ENCODE measurements around the gene TRAK1.

The TRAK1 gene

DNA sequence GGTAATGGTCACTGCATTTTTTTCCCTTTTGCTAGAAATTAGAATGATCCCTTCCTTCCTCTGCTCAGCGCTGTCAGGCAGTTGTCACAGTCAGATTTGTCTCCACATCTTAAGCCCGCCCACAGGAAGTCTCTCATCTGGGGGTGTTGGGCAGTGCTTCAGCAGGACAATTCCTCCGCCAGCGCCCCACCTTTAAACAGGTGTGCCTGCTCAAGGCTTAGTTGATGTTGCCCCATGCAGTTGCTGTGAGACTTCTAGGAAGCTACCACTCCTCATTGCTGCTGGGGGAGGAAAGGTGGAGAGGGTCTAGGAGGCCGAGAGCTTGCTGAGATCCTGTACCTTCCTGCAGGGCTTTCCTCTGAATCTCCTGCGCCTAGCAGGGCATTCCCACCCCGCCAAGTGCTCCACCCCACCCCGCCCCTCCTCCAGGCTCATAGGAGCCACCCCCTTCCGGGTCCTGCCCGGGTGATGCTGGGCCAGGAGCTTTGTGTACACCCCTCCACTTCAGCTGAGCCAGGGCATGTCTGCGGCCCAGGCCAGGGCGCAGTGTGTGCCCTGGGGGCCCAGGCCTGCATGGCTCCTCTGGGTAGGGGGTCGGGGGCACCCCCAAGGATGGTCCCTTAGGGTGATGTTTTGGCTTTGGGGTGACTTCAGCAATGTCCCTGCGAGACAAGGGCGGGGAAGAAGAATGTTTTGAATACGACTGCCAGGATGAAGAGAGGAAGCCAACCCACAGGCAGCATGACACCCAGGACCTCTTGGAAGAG lies 68.7 kb downstream of the TRAK1 start:
- no peak for DNase-seq

DNA sequence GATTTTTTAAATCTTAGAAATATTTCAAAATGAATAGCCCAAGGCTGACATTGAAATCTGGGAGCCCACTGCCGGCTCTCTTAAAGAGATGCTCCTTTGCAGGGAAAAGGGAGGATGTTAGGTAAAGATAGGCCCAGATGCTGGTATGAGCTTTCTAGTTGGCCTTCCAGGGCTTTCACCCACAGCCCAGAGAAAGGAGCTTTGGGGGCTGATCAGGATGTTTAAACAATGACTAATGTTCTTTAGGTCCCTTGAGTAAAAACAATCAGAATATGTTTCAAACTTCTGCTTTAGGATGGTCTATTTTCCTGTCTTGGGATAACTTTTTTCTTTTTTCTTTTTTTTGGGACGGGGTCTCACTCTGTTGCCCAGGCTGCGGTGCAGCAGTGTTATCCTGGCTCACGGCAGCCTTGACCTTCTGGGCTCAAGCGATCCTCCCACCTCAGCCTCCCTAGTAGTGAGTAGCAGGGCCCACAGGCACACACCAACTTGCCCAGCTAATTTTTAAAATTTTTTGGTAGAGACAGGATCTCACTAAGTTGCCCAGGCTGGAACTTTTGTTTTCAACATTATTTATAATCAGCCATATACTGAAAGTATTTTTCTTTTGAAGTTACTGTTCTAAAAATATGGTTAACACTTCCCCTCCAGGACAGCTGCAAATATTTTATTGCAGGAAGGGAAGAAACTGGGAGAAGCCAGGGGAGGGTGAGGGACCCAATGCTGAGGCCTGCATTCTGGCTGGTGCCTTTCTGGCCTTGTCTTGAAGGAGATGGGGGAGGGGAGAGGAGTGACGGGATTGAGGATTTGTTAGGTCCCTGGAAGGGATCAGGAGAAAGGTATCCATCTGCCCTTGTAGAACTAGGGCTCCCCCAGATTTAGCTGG lies 70.1 kb downstream of the TRAK1 start:
- no peak for DNase-seq

DNA sequence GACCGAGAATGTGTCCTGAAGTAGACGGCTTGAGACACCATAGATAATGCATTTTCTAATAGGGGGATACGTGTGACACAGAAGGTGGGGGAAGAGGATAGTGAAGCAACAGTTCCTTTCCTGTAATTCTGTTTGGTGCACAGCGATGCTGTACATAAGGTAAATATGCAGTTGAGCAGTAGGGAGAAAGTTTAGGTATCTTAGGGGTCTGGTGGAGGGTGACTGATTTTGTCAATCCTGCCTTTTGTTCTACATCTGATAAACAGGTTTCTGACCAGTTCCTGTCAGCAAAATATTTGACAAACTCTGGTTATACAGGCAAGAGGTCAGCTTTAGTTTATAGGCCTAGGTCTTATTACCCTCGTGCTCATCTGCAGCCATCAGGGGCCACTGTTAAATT lies 71.3 kb downstream of the TRAK1 start:
- DNase-seq = no peak

DNA sequence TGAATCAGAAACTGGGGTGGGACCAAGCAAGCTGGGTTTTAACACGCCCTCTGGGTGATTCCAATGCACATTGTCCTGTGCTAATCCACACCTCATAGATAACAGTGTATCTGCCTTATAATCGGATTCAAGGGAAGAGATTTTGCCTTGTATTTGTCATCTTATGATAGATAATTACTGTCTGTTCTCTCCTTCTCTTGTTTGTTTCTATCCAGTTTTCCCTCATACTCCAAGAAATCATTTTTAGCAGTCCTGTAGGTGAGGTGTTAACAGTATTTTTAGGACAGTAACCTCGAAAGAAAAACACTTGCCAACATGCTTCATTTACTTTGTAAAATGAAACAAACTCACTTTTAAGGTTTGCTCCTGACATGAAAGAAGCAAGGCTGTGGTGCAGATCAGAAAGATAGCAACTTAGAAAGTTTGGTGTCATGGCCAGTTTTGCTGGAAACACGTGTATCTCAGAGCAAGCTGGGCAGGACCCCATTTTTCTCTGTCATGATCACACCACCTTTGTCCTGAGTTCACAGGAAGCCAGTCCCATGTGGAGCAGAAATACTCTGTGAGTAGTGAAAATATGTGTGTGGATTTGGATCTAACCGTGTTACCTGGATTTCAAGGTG lies 72.6 kb downstream of the TRAK1 start:
- no peak for DNase-seq

- DNase-seq = no peak
Measured at GRCh38 chr3:42164656-42165055, 73.5 kb downstream of the TRAK1 start.

- DNase-seq = no peak
Measured at GRCh38 chr3:42165211-42165610, 74.1 kb downstream of the TRAK1 start.

DNA sequence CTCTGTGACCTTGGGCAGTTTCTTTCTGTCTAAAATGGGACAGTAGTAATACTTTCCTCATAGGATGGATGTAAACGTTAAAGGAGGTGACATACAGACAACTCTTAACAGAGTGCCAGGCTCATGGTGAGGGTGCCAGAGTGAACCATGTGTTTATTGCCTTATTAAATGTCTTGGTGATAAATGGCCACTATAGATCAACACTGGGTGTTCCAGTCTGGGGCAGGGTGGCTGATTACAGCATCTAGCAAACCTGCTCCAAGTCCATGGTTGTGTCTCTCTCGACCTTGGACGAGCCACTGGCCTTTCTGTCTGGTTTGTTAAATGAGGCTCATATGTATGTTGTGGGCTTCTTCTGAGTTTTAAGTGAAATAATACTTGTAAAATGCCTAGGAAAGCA lies 75.1 kb downstream of the TRAK1 start:
- no peak for DNase-seq

- DNase-seq = no peak
Measured at GRCh38 chr3:42166662-42167300, 75.6 kb downstream of the TRAK1 start.

DNA sequence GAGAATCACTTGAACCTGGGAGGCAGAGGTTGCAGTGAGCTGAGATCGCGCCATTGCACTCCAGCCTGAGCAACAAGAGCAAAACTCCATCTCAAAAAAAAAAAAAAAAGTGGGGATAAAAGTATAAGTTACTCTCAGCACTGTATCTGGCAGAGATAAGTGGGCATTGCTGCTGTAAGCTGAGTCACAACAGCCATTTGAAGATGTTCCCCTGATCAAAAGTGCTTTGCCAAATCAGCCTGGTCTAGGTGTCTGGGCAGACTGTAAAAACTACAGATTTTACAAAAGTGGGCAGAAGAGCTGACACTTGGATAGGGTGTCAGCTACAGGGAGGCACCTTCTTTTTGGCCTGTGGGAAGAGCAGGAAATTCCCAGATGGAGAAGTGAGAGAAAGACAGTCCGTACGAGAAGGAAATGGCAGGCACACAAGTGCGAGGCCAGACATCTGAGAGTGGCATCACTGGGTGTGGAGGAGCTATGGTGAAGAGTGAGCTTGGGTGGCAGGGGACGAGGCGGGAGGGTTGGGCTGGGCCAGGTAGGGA lies 78.5 kb downstream of the TRAK1 start:
- DNase-seq = no peak

DNA sequence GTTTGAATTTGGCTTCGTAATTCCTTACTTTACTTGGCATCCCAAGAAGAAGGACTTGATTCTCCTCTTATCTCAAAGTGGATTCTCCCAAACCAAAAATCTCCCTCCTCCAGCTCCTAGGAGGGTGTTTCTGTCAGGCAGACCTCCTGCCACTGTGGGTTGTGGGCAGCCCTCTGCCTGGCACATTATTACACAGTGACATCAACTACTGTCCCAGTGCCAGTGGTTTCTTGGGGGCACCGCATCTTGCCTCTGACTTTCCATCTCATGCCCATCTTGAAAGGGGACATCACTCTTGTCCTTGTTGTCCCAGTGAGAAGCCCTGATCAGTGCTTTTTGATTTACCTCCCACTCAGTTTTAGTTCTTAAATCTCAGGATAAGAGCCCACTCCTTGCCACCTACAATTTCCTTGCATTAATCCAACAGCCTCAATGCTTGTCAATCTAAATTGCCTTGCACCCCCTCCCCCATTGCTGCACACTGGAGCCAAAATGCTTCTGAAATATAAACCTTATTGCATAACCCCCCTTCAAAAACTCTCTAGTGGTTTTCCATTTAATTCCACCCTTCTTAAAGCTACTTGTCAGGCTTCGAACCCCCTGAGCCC lies 81.0 kb downstream of the TRAK1 start:
- no peak for DNase-seq

- no peak for DNase-seq
Measured at GRCh38 chr3:42173307-42173706, 82.2 kb downstream of the TRAK1 start.

DNA sequence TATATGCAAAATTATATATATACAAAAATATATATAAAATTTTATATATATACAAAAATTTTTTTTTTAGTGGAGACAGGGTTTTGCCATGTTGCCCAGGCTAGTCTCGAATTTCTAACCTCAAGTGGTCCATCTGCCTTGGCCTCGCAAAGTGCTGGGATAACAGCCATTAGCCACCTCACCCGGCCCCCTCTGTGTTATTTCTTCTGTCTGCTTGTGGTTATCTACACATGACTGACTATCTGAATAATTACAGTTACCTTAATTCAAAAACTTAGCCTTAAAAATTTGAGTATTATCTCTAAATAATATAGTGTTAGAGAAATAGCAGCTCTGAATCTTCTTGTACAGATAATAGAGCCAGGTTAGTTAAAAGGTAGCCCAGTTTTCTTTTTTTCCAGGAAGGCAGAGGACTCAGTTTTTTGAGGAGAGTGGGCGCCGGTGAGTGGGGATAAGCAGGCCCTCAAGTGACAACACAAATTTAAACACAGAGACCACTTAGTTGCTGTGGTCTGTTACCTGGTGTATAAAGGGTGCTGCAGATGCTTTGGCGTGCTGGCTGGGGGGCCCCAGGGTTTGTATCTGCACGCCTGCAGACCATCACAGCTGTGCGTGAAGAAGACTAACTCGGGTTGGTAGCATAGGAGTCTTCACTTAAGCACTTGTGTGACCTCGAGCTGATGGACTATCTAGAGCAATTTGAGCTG lies 83.7 kb downstream of the TRAK1 start:
- DNase-seq = no peak

DNA sequence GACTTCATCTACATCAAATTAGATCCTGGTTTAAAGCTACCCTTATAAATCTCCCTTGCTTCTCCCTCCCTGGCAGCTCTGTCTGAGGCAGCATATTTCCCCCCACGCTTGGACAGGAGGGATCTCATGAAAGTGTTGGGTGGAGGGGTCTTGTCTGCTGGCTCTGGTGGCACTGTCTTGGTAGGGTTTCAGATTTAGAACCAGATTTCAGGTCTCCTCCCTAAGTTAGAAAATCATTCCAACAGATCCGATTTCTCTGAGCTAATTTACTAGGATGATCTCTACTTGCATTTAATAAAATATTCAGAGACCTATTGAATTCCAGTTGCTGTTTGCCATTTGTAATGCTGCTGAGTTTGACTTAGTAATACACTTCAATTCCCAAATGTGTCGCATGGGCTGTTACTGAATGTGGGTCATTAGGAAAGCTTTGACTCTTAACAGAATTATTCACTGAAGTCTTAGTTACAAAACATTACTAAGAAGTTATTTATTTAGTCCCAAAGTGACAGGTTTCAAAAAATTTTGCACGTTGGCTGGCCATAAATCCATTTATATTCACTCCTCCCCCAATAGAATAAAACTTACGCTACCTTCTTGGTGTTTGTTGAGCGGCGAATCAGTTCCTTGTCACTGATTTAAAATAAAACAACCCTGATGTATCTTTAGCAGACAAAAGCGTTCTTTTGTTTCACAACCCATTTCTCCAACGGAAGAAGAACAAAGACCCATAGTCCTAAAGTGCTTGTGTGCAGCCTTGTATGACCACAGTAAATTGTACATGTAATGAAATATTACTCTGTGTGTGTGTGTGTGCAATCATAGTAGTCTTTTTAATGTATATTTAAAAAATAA lies 84.5 kb downstream of the TRAK1 start:
- peak in 1 of 2 experiments; percentile 25 for DNase-seq

DNA sequence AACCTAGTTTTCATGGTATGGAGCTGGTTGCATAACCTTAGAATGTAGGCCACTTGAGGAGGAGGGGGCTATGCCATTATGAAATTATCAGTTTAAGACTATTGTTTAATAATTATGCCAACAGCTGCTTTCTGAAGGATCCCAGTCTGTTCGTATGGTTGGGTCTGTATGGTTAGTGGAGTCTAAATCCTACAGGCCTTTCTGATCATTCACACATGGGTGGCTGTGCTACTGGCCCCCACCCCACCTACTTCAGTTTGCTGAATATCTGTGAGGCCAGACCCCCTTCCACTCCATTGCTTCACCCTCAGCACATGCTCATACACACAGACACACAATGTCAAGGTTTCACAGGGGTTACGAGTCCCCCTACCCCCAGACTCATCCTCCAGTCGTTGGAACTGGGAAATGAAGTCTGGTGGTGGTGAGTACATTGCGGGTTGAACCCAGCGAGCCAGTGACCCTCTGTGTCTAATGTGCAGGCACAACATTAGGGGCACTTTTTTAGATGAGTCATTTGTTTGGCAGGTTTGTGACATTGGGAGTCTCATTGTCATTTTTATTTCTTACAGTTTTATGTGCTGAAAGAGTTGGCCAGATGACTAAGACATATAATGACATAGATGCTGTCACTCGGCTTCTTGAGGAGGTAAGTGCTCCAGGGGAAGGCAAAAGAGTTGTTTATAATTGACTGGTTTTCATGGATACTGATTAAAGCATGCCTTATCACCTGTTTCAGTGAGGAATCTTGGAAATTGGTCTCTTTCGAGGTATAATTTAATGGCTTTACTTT lies 85.3 kb downstream of the TRAK1 start:
- DNase-seq = no peak

- DNase-seq = no peak
Measured at GRCh38 chr3:42177068-42177800, 86.1 kb downstream of the TRAK1 start.

- DNase-seq = no peak
Measured at GRCh38 chr3:42177801-42178150, 86.6 kb downstream of the TRAK1 start.

DNA sequence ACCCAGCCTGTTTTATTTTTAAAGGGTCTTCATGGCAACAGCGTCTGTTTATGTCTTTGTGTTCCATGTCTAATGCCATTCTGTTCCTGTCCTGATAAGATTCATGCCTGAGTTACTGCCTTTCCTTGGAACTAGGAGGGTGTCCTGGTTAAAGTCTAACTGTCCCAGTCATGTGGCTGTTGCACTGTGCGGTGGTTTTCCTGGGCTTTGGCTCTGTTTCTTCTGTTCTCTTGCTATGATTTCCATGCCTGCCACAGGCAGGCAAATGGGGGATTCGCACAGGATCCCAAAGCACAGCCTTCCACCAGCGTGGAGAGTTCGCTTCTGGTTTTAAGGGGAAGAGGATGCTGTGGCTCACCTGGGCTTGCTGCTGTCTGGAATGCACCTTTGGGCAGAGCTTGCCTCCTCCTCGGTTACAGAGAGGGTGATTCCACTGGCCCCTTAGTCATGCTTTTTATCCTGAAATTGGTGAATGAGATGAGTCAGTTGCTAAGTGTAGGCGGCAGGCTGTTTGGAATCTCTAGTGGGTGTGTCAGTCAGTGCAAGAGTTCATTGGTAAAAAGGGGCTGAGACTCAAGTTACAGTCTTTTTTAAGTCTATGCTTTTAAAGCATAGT lies 88.1 kb downstream of the TRAK1 start:
- peak in 1 of 2 experiments; percentile 20 for DNase-seq

DNA sequence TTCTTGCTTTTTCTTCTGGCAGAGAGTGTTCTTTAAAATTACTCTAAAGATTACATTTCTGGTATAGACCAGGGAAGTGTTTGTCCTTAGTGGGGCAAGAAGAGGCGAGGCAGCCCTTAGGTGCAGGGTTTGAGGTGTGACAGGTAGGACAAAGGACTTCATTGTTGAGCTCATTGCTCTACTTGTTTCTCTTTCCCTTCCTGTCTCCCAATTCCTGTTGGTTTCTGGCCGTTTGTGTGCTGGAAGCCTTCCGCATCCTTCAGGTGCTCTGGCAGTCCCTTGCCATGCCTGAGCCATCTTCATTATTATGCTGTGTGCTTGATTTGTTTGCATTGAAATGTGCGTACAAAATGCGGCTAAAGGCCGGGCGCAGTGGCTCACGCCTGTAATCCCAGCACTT lies 89.7 kb downstream of the TRAK1 start:
- DNase-seq = no peak

GRCh38 chr3:42182555-42182954 lies 91.4 kb downstream of the TRAK1 start:
- DNase-seq = no peak
